ENCODE results near the gene SLAMF6.

The SLAMF6 gene

GRCh38 chr1:160467576-160467975, 55.5 kb downstream of the SLAMF6 start:
- no peak overlapping the region for H3K4me3 ChIP-seq (ENCODE audit: low read length)
- DNase-seq (ENCODE audit: low read depth): no peak
- no peak for TF ChIP-seq CTCF (conservative IDR thresholded peaks at IDR 0.05; ENCODE audit: low read length)

- H3K4me3 ChIP-seq (ENCODE audit: low read length): no peak overlapping the region
- no peak for DNase-seq (ENCODE audit: low read depth)
- TF ChIP-seq CTCF (conservative IDR thresholded peaks at IDR 0.05; ENCODE audit: low read length): no peak
These were observed 56.1 kb downstream of the SLAMF6 start for GRCh38 chr1:160466961-160467360.

GRCh38 chr1:160465123-160465522, 57.9 kb downstream of the SLAMF6 start:
- TF ChIP-seq CTCF (conservative IDR thresholded peaks at IDR 0.05; ENCODE audit: low read length): no peak
- no peak for DNase-seq (ENCODE audit: low read depth)
- no peak overlapping the region for H3K4me3 ChIP-seq (ENCODE audit: low read length)

- no peak overlapping the region for H3K4me3 ChIP-seq (ENCODE audit: low read length)
- no peak for DNase-seq (ENCODE audit: low read depth)
- TF ChIP-seq CTCF (conservative IDR thresholded peaks at IDR 0.05; ENCODE audit: low read length): no peak
These were observed 62.3 kb downstream of the SLAMF6 start for GRCh38 chr1:160460683-160461287.

GRCh38 chr1:160460214-160460642, 62.8 kb downstream of the SLAMF6 start:
- TF ChIP-seq CTCF (conservative IDR thresholded peaks at IDR 0.05; ENCODE audit: low read length): no peak

GRCh38 chr1:160459687-160460086, 63.4 kb downstream of the SLAMF6 start:
- no peak for TF ChIP-seq CTCF (conservative IDR thresholded peaks at IDR 0.05; ENCODE audit: low read length)
- no peak for DNase-seq (ENCODE audit: low read depth)
- no peak overlapping the region for H3K4me3 ChIP-seq (ENCODE audit: low read length)

More at GRCh38 chr1:160460214-160460642, 62.8 kb downstream of the SLAMF6 start:
- no peak for DNase-seq (ENCODE audit: low read depth)
- no peak overlapping the region for H3K4me3 ChIP-seq (ENCODE audit: low read length)

- no peak overlapping the region for H3K4me3 ChIP-seq (ENCODE audit: low read length)
- no peak for TF ChIP-seq CTCF (conservative IDR thresholded peaks at IDR 0.05; ENCODE audit: low read length)
- DNase-seq (ENCODE audit: low read depth): no peak
These were observed 64.0 kb downstream of the SLAMF6 start for GRCh38 chr1:160459056-160459455.
